HG03097 (cell line): ENCODE measurements around the gene WHRN.

ENCODE experiments used
- ATAC-seq: cut with Tn5 transposase; IDR thresholded peaks from one replicate; pipeline ENCODE4 v1.9.1; 2021; ENCODE audit not compliant: unreplicated experiment, low FRiP score

WHRN gene

GRCh38 chr9:114493521-114494184, 11.6 kb downstream of the WHRN start:
- no peak for ATAC-seq

GRCh38 chr9:114492991-114493390, 12.3 kb downstream of the WHRN start:
- ATAC-seq = no peak

GRCh38 chr9:114491430-114492003, 13.8 kb downstream of the WHRN start:
- ATAC-seq = no peak

- no peak for ATAC-seq
Observed at GRCh38 chr9:114489928-114490327, 15.3 kb downstream of the WHRN start.

- no peak for ATAC-seq
Observed at GRCh38 chr9:114488398-114489129, 16.7 kb downstream of the WHRN start.

- ATAC-seq = no peak
Observed at GRCh38 chr9:114487607-114488300, 17.5 kb downstream of the WHRN start.

GRCh38 chr9:114486205-114486963, 18.9 kb downstream of the WHRN start:
- ATAC-seq = no peak

GRCh38 chr9:114484854-114485443, 20.3 kb downstream of the WHRN start:
- ATAC-seq = no peak

GRCh38 chr9:114484215-114484853, 20.9 kb downstream of the WHRN start:
- no peak for ATAC-seq

GRCh38 chr9:114483499-114483898, 21.8 kb downstream of the WHRN start:
- ATAC-seq = no peak

GRCh38 chr9:114482593-114482992, 22.7 kb downstream of the WHRN start:
- ATAC-seq = no peak

- ATAC-seq = no peak
Observed at GRCh38 chr9:114481789-114482188, 23.5 kb downstream of the WHRN start.

GRCh38 chr9:114480746-114481435, 24.4 kb downstream of the WHRN start:
- no peak for ATAC-seq

GRCh38 chr9:114478871-114479270, 26.4 kb downstream of the WHRN start:
- no peak for ATAC-seq

GRCh38 chr9:114478459-114478858, 26.8 kb downstream of the WHRN start:
- no peak for ATAC-seq

GRCh38 chr9:114477642-114478041, 27.6 kb downstream of the WHRN start:
- no peak for ATAC-seq

GRCh38 chr9:114476891-114477469, 28.3 kb downstream of the WHRN start:
- ATAC-seq = no peak

GRCh38 chr9:114475412-114476135, 29.7 kb downstream of the WHRN start:
- ATAC-seq = no peak
